Midbrain (tissue), 1 donor: Measurements from ENCODE around the gene SPRYD4.
A peak's percentile ranks its signal among the peaks of the same experiment; 100 is the strongest.
"Not testable (repeated sequence)": the region's sequence is repeated elsewhere in the genome, so short reads cannot be mapped to it uniquely, and the experiment has no call there.

Experiments used
- DNase-seq: peaks from one replicate; lab custom pipeline; 2025; lab: John Stamatoyannopoulos, UW

The SPRYD4 gene

DNA sequence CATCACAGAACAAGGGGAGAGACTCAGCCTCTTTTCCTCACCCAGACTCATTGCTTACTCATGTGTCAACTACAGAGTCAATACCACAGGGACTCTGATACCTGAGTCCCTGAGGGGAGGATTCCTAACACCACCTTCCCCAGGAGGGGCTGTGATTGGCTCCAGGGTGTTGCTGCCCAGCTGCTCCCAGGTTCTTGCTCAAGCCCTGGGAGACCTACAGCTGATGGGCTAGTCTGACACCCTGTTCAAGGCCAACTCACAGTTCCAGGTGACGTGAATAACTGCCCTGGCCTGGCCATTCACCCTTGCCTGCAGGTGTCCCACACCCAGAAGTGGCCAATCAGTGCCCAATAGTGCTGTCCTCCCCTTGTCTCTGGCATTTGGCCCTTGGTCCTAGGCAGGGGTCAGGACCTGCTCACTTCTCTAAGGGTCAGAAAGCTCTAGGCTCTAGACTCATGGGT, 8.6 kb downstream of the SPRYD4 start:
- DNase-seq: no peak

GRCh38 chr12:56477521-56478225, 9.3 kb downstream of the SPRYD4 start:
- DNase-seq: no peak

DNA sequence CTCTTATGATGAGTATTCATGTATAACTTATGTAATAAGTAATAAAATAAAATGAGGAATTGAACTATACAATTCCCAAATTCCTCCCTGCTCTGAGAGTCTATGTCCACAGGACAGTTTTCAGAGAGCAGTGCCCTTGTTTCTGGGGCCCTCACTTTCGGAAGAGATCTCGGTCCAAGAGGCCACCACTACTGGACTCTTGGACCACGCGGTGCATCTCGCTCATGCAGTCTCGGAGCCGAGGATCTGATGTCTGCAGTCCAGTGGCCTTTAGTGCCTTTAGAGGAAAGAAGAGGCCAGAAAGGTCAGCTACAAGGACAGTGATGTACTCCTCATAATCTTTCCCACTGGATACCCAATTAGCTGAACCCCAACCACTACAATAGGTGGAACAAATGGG, 11.2 kb downstream of the SPRYD4 start:
- no peak for DNase-seq

DNA sequence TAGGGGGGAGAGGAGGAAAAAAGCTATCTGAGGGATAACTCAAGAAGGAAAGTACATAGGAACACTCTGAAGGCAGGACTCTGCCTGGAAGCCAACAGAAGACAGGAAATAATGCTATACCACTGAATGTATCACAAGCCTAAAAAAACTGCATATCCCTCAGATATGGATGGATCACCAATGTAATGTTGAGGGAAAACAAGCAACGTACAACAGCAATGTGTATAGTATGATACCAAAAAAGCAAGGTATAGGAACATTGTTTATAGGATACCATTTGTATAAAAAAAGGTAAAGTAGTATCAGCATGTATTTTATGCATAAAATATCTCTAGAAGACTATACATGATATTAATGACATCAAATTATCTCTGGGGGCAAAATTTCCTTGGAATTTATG, 16.2 kb downstream of the SPRYD4 start:
- DNase-seq: no peak

DNA sequence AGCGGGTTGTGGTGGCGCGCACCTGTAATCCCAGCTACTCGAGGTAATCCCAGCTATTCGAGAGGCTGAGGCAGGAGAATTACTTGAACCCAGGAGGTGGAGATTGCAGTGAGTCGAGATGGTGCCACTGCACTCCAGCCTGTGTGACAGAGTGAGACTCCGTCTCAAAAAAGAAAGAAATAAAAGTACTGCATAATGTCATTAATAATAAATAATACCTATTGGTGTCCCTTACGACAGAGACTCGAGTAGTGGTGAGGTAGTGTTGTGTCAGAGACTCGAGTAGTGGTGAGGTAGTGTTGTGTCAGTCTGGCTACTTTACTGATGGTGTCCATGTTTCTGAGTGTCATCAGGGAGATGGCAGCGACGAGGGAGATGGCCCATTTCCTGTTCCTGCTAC, 18.3 kb downstream of the SPRYD4 start:
- no peak for DNase-seq

DNA sequence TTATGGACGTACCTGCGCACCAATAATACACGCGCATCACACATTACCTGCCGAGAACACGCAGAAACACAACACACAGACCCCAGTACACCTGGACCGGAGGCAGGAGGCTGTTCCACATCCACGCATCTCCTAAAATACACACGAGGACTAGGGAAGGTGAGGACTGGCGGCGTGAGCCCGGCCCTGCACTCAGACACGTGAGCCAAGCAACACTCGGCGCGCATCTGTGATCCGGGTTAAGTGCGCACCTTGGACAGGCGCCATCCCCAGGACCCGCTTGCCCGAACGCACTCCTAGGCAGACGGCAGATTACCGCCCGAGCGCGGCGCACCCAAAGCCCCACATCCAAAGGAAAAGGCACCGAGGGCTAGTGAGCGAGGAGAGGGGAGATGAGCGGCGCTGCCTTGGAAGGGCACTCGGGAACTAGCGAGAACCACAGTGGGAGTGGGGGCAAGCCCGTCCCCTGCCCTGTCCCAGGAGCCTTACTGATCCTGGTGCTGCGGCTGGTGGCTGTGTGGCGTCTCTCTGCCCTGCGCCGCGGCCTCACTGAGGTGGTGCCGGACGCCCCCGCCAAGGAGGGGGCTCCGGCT, 19.2 kb downstream of the SPRYD4 start:
- no peak for DNase-seq

GRCh38 chr12:56488041-56488955, 19.9 kb downstream of the SPRYD4 start, which contains the start of gene GLS2:
Gene GLS2, minus strand, starts transcription at chr12:56488161. Its CDS starts 43 bp downstream, at chr12:56488118.
- DNase-seq: peak; percentile 80

GRCh38 chr12:56490360-56490759, 22.0 kb downstream of the SPRYD4 start:
- no peak for DNase-seq

DNA sequence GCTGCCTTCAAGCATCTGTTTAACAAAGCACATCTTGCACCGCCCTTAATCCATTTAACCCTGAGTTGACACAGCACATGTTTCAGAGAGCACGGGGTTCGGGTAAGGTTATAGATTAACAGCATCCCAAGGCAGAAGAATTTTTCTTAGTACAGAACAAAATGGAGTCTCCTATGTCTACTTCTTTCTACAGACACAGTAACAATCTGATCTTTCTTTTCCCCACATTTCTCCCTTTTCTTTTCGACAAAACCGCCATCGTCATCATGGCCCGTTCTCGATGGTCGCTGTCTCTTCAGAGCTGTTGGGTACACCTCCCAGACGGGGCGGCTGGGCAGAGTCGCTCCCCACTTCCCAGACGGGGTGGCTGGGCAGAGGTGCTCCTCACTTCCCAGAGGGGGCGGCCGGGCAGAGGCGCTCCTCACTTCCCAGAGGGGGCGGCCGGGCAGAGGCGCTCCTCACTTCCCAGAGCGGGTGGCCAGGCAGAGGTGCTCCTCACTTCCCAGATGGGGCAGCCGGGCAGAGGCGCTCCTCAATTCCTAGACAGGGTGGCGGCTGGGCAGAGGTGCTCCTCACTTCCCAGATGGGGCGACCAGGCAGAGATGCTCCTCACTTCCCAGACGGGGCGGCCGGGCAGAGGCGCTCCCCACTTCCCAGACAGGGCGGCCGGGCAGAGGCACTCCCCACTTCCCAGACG, 25.2 kb downstream of the SPRYD4 start:
- DNase-seq: not testable (repeated sequence)

DNA sequence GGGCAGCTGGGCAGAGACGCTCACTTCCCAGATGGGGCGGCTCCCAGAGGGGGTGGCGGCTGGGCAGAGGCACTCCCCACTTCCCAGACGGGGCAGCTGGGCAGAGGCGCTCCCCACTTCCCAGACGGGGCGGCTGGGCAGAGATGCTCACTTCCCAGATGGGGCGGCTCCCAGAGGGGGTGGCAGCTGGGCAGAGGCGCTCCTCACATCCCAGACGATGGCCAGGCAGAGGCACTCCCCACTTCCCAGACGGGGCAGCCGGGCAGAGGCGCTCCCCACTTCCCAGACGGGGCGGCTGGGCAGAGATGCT, 25.7 kb downstream of the SPRYD4 start:
- DNase-seq: not testable (repeated sequence)

- not testable (repeated sequence) for DNase-seq
Observed at GRCh38 chr12:56494481-56494880, 26.1 kb downstream of the SPRYD4 start.

- peak; percentile 4 for DNase-seq
Observed at GRCh38 chr12:56496704-56497103, 28.3 kb downstream of the SPRYD4 start.

- DNase-seq: not testable (repeated sequence)
Observed at GRCh38 chr12:56498126-56498902, 29.9 kb downstream of the SPRYD4 start.

DNA sequence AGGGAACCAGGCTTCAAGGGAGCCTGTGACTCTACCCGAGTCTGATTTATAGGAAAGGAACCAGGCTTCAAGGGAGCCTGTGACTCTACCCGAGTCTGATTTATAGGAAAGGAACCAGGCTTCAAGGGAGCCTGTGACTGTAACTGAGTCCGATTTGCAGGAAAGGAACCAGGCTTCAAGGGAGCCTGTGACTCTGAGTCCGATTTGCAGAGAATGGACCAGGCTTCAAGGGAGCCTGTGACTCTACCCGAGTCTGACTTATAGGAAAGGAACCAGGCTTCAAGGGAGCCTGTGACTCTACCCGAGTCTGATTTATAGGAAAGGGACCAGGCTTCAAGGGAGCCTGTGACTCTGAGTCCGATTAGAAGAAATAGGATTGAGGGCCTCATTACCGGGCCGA, 31.1 kb downstream of the SPRYD4 start:
- DNase-seq: not testable (repeated sequence)

- not testable (repeated sequence) for DNase-seq
Observed at GRCh38 chr12:56499879-56500278, 31.5 kb downstream of the SPRYD4 start.

GRCh38 chr12:56510786-56511185, 42.4 kb downstream of the SPRYD4 start:
- DNase-seq: no peak

- not testable (repeated sequence) for DNase-seq
Observed at GRCh38 chr12:56514014-56514318, 45.6 kb downstream of the SPRYD4 start.

- DNase-seq: no peak
Observed at GRCh38 chr12:56517854-56518253, 49.5 kb downstream of the SPRYD4 start.

- DNase-seq: no peak
Observed at GRCh38 chr12:56518570-56518969, 50.2 kb downstream of the SPRYD4 start.

GRCh38 chr12:56520048-56520447, 51.7 kb downstream of the SPRYD4 start:
- no peak for DNase-seq

DNA sequence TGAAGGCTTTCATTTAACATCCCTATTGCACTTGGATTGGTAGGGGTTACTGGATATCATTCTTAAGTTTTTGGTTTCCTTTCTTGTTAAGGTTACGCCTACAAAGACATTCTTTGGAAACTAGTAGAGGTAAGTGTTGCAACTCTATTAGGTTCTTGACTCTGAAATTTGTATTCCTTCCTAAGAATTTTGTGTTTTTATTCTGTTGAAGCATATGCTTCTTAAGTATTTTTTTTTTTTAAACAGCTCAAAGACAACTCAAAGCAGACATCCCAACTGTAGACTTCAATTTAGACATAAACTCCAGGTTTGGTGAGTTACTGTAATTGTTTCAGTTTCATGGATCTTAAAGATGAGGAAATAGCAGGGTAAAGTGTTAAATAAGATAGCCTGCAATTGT, 52.1 kb downstream of the SPRYD4 start:
- no peak for DNase-seq

- no peak for DNase-seq
Observed at GRCh38 chr12:56521209-56521589, 52.8 kb downstream of the SPRYD4 start.
